ENCODE measurements around the gene UBAC2.

The UBAC2 gene

GRCh38 chr13:99422586-99423220 is 222.0 kb downstream of the UBAC2 start:
- DNase-seq: no peak

DNA sequence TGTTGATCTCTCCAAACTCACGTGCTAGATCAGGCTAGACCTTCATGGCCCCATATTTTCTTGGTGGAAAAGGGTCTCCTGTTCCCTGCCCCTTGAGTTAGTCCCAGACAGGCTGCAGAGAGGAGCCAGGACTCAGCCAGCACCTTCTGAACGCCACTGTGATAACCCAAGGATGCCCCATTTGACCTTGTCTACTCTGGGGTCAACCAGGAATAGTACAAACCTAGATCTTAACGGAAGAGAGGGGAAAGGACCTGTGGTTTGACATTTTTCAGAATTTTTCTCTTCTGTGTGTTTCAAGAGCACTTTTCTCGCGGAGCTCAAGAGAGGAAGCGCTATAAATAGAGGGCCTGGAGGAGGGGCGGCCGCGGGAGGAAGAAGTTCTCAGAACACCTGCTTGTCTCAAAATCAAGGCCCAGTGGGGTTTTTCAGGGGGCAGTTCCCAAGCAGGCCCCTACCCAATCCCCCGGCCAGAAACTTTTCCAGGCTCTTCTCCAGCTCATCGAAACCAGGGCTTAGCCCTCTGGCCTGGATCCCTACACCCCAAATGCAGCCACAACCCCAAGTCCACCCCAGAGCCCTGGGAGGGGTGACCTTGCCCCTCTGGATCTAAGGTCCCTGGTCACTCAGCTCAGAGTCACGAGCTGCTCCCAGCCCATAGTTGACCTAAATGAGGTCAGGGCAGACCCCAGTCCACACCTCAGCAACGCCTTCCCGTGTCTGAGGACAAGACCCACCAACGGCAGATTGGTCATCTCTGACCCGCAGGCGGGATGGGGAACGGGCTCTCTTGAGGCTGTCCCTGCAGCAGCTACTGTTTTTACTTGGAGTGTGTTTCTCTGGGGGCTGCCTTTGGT is 225.1 kb downstream of the UBAC2 start:
- DNase-seq: no peak

- DNase-seq: no peak
Observed at GRCh38 chr13:99426426-99426825, 225.8 kb downstream of the UBAC2 start.

GRCh38 chr13:99429670-99430069 is 229.0 kb downstream of the UBAC2 start:
- no peak for DNase-seq

DNA sequence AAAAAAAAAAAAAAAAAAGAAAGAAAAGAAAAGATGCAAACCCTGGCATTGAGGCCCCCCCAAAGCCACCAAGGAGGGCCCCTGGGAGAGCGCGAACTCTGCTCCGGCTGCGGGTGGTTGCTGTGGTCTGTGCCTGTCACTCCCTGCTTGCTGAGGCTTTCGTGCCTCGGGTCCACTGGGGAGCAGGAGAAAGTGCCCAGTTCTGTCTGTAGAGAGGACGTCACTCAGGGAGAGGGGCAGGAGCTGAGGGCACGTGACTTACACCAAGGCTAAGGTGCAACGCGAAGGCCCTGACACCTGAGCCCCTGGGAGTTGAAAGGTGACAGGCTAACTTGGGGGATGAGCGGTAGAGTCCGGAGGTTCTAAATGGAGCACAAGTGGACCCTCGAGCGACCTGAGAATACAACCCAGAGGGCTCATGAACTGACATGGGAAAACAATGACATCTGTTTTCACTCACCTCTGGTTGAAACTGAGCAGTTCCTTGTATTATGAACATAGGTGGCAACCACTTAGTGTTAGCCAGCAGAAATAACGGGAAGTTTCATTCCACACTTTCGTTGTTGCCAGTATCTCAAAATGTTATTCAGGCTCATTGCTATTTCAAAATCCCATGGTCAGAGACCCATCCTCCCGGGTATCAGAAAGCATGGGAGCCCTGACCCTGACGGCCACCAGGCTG is 231.4 kb downstream of the UBAC2 start:
- no peak for DNase-seq

GRCh38 chr13:99432609-99433542 is 232.2 kb downstream of the UBAC2 start:
- DNase-seq: no peak

DNA sequence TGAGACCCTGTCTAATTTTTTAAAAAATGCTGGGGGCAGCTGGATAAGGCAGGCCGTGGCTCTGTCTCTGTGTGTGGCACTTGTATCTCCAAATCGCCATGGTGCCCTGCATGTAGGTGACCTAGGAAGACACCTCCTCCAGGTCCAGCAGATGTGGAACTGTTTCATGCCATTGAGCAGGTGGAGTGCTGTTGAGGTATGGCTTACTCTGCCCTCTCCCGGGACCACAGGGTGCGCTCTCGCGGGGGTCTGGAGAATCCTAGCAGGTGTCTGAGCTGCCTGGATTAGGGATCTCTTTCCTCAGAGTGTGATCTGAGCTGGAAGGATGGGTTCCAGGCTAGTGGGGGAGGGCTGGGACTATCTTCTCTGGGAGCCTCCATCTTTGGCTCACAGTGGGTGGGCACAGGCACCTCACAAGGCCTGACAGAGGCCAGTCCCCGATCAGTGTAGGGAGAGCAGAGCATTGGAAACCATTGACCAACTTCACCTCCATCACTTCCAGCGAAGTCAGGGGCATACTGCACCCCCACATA is 233.0 kb downstream of the UBAC2 start:
- no peak for DNase-seq

- no peak for DNase-seq
Observed at GRCh38 chr13:99434258-99434788, 233.7 kb downstream of the UBAC2 start.

DNA sequence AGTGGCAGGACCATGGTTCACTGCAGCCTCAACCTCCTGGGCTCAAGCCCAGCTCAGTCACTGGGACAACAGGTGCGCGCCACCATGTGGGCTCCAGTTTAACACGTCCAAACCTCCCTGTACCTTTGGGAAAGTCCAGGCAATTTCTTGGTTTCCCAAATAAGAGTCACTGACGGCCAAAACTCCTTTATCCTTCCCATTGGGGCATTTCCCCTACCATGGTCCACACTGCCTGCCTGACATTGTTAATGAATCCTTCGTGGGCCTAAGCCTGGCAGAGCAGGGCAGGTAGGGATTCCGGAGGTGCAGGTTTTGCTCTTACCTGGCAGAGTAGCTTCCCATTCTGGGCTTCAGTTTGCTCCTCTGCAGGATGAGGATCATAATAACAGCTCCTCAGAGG is 234.5 kb downstream of the UBAC2 start:
- DNase-seq: no peak

DNA sequence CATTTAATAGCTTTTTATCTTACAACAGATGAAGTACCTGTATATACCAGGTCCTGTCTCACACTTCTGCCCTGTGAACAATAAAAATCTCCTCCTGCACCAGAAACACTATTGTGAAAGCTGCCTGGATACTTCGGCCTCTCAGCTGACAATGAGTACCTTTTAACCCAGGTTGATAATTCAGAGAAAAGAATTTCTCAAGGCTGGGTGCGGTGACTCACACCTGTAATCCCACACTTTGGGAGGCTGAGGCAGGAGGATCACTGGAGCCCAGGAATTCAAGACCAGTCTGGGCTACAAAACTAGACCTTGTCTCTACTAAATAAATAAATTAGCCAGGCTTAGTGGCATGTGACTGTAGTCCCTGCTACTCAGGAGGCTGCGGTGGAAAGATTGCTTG is 235.3 kb downstream of the UBAC2 start:
- no peak for DNase-seq
